Astrocyte of the spinal cord (primary cell): ENCODE measurements around the gene BTBD19.

Experiments used
- DNase-seq: peaks from one replicate; pipeline ENCODE4 v3.0.0; 2011; ENCODE audit warnings: low read depth, low spot score
- H3K4me3 ChIP-seq: 2 replicates; pipeline ENCODE4 v1.5.1; 2011; ENCODE audit warnings: low read depth, mild to moderate bottlenecking, low read length, moderate library complexity
- CTCF ChIP-seq: IDR thresholded peaks from 2 replicates; pipeline ENCODE4 v1.5.1; 2012; ENCODE audit warnings: low read depth, mild to moderate bottlenecking, low read length, inconsistent platforms
- in situ Hi-C: cut with HindIII; loops from 2 replicates; pipeline ENCODE4 v1.10.0; 2017; ENCODE audit warnings: low sequenced_read_pairs

BTBD19 gene

GRCh38 chr1:44801491-44802305 lies 6.6 kb upstream of the BTBD19 start:
- H3K4me3 ChIP-seq: peak overlapping the region; percentile 91
- no peak for TF ChIP-seq CTCF
- DNase-seq: no peak
- in situ Hi-C loops: no loop called here

- DNase-seq: no peak
- TF ChIP-seq CTCF: no peak
- H3K4me3 ChIP-seq: peak overlapping the region; percentile 91
- in situ Hi-C loops: no loop called here
Observed at GRCh38 chr1:44802306-44803061, 5.8 kb upstream of the BTBD19 start.

- no peak for TF ChIP-seq CTCF
- no peak for DNase-seq
- in situ Hi-C loops: no loop called here
- H3K4me3 ChIP-seq: peak overlapping the region; percentile 91
Observed at GRCh38 chr1:44803062-44803311, 5.3 kb upstream of the BTBD19 start.

GRCh38 chr1:44803312-44804095 lies 4.8 kb upstream of the BTBD19 start:
- H3K4me3 ChIP-seq: no peak overlapping the region
- no peak for TF ChIP-seq CTCF
- DNase-seq: no peak
- in situ Hi-C loops: no loop called here

- TF ChIP-seq CTCF: no peak
- in situ Hi-C loops: no loop called here
- H3K4me3 ChIP-seq: no peak overlapping the region
- DNase-seq: no peak
Observed at GRCh38 chr1:44805311-44806024, 2.9 kb upstream of the BTBD19 start.
